LNCAP (cell line): ENCODE data around the gene VPS13D.

Experiments used
- CTCF ChIP-seq: fragments of 450-650 bp; IDR thresholded peaks from 2 replicates; pipeline ENCODE4 v1.5.1; 2017; ENCODE audit warnings: mild to moderate bottlenecking

VPS13D gene

GRCh38 chr1:12405325-12406210 is 175.7 kb downstream of the VPS13D start:
- TF ChIP-seq CTCF: no peak

- no peak for TF ChIP-seq CTCF
Measured at GRCh38 chr1:12406211-12407021, 176.6 kb downstream of the VPS13D start.

GRCh38 chr1:12407050-12407961 is 177.5 kb downstream of the VPS13D start:
- TF ChIP-seq CTCF: peak; percentile 67

- TF ChIP-seq CTCF: no peak
Measured at GRCh38 chr1:12407962-12408454, 178.2 kb downstream of the VPS13D start.

GRCh38 chr1:12408662-12409061 is 178.8 kb downstream of the VPS13D start:
- no peak for TF ChIP-seq CTCF

- TF ChIP-seq CTCF: no peak
Measured at GRCh38 chr1:12409681-12410080, 179.9 kb downstream of the VPS13D start.

- TF ChIP-seq CTCF: no peak
Measured at GRCh38 chr1:12410351-12410750, 180.5 kb downstream of the VPS13D start.
